AG04449 (cell line): ENCODE data around the gene SMG6.

ENCODE experiments used
- CTCF ChIA-PET: fragments of 350-600 bp; formaldehyde crosslinking; extraction: SDS; loops from one replicate; lab custom pipeline; 2021; ENCODE audit warnings: antibody characterized with exemption; lab: Yijun Ruan, JAX
- POLR2A ChIA-PET: fragments of 400-600, 350-600 bp; formaldehyde crosslinking; extraction: SDS; loops from one replicate; lab custom pipeline; 2020; ENCODE audit warnings: antibody characterized with exemption, inconsistent platforms; lab: Yijun Ruan, JAX
- DNase-seq: peaks from one replicate; pipeline ENCODE4 v3.0.0-alpha.2; 2010; ENCODE audit warnings: low read depth, low spot score
- H3K4me3 ChIP-seq: 2 replicates; pipeline ENCODE4 v1.5.1; 2011; ENCODE audit warnings: low read depth, mild to moderate bottlenecking, control low read depth, low read length
- TF ChIP-seq, protein P1 (sequence below): IDR thresholded peaks from one replicate; pipeline ENCODE4 v1.5.1; 2011; ENCODE audit warnings: mild to moderate bottlenecking, moderate library complexity, low read length, control low read depth, inconsistent platforms; ENCODE audit not compliant: insufficient read depth; ENCODE audit errors: missing control alignments

The SMG6 gene

DNA sequence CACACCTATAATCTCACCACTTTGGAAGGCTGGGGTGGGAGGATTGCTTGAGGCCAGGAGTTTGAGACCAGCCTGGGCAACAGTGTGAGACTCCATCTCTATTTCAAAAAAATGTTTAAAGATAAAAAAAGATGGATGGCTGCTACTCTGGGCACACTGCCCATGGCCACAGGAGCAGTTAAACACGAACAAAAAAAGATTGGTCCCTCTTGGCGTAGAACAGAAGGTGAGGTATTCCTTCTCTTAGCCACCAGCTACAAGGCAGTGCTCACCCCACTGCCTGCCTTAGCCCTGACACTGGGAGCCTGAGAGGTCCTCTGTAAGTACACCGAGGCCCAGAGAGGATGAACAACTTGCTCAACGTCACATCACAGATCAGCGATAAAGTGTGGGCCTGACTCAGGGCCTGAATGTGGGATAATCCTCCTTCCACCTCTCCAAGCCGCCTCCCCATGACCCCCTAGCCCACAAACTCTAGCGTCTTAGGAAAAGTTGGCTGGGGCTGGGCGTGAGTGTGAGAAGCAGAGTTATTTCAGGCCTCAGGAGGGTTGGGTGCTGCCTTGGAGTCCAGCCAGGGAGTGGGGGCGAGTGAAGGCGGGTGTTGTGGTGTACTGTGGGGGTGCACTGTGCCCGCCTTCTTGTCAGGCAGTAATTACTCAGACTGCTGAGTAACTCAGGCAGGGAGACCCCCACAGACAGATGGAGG is 275.9 kb downstream of the SMG6 start:
- ChIA-PET POLR2A (no interaction called here), CTCF (interaction anchor here (1.3 to 15.3 kb wide), 5 partner anchors 117 to 302 kb away, joined by 3 to 223 read pairs (median 28); no protein-coding TSS in a partner anchor)
- TF ChIP-seq, protein P1, sequence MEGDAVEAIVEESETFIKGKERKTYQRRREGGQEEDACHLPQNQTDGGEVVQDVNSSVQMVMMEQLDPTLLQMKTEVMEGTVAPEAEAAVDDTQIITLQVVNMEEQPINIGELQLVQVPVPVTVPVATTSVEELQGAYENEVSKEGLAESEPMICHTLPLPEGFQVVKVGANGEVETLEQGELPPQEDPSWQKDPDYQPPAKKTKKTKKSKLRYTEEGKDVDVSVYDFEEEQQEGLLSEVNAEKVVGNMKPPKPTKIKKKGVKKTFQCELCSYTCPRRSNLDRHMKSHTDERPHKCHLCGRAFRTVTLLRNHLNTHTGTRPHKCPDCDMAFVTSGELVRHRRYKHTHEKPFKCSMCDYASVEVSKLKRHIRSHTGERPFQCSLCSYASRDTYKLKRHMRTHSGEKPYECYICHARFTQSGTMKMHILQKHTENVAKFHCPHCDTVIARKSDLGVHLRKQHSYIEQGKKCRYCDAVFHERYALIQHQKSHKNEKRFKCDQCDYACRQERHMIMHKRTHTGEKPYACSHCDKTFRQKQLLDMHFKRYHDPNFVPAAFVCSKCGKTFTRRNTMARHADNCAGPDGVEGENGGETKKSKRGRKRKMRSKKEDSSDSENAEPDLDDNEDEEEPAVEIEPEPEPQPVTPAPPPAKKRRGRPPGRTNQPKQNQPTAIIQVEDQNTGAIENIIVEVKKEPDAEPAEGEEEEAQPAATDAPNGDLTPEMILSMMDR: no peak
- H3K4me3 ChIP-seq: no peak overlapping the region
- no peak for DNase-seq

DNA sequence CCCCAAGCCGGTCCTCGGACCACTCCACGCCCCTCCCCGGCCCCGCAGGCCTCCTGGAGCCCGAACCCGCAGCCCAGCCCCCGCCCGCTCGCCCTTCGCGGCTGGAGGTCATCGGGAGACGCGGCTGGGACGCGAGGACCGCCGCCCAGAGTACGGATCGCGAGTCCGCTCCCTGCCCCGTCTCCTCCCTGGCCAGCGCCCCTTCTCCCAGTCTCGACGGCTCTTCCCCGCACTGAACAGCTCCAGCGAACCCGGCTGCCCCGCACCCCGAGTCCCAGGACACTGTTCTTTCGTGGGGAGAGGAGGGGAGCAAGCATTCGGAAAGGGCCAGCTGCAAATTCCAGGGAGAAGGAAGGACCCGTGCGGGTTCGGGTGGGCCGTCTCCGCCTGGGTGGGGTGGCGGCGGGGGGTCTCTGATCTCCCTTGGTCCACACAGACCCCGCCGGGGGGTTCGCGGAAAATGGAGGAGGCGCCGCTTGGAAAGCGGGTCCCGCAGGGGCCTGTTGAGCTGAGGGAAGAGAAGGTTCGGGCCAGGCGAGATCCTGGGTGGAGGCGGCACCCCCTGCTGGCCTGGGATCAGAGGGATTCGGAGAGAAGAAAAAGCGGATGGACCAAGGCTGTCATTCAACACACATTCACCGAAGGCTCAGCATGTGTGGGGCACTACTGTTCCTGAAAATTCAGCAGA is 277.8 kb downstream of the SMG6 start:
- CTCF ChIA-PET: interaction anchor here (0.6 to 15.3 kb wide), 29 partner anchors 9 to 309 kb away, joined by 3 to 223 read pairs (median 4); partner anchors contain the start of gene OVCA2
- POLR2A ChIA-PET: interaction anchor here (0.6 to 1.2 kb wide), 2 partner anchors 117 to 310 kb away, joined by 3 read pairs; no protein-coding TSS in a partner anchor
- peak overlapping the region; percentile 51 for H3K4me3 ChIP-seq
- DNase-seq: no peak
- TF ChIP-seq, protein P1: peak; percentile 84

DNA sequence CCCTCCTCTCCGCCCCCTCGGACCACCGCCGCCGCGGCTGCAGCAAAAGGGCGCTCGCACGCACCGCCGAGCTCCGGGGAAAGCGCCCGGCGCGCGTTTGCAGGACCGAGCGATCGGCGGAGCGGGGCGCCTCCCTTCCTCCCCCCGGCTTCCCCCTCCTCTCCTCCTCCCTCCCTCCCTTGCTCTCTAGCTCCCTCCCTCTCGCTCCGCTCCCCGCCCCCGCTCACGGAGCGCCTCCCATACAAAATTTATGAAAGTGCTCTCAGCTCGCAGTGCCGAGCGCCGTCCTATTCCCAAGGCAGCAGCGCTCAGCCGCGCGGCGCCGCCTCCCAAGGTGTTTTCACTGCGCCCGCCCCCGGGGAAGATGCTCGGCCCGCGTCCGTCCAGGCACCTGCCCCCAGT is 278.4 kb downstream of the SMG6 start, which contains the start of gene RTN4RL1:
RTN4RL1 (minus strand) TSS at position 115 of the 402 bp plus-strand sequence. CDS start 469 bp downstream, outside the sequence.
- POLR2A ChIA-PET: interaction anchor here (1.2 kb wide), 1 partner anchor 310 kb away, joined by 3 read pairs; no protein-coding TSS in a partner anchor
- CTCF ChIA-PET: interaction anchor here (0.8 to 15.3 kb wide), 25 partner anchors 8 to 308 kb away, joined by 3 to 223 read pairs (median 4); partner anchors contain the start of gene OVCA2
- peak within 1 kb of the TSS; percentile 51 for H3K4me3 ChIP-seq
- TF ChIP-seq, protein P1: peak; percentile 1
- no peak for DNase-seq

DNA sequence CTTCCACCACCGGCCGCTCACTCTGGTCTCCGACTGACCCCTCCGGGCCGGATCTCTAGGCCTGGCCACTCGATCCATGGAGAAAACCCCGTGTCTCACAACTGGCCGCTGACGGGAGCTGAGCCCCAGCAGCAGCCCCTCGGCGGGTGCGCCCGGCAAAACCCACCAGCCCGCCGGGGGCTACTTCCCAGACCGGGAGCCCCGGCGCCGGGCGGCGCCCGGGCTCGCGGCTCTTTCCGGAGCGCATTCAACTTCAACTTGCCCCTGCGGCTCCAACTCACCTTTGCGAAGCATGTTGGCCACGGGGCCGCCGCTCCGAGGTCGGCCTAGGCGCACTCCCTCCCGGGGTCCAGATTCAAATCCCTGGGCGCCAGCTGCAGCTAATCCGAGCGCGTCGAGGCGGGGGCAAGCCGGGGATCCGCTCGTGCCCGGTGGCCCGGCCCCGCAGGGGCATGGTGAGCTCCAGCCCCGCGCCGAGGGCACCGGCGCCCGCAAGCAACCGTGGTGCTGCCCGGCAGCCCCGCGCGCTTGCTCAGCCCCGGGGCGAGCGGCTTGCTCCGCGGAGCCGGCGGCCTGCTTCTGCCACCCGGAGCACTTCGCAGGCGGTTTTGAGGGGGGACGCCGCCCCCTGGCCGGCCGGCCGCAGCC is 278.9 kb downstream of the SMG6 start:
- ChIA-PET CTCF (interaction anchor here (0.7 to 15.3 kb wide), 20 partner anchors 8 to 308 kb away, joined by 3 to 223 read pairs (median 5); partner anchors contain the start of gene OVCA2), POLR2A (no interaction called here)
- H3K4me3 ChIP-seq: peak overlapping the region; percentile 51
- DNase-seq: no peak
- TF ChIP-seq, protein P1: no peak

DNA sequence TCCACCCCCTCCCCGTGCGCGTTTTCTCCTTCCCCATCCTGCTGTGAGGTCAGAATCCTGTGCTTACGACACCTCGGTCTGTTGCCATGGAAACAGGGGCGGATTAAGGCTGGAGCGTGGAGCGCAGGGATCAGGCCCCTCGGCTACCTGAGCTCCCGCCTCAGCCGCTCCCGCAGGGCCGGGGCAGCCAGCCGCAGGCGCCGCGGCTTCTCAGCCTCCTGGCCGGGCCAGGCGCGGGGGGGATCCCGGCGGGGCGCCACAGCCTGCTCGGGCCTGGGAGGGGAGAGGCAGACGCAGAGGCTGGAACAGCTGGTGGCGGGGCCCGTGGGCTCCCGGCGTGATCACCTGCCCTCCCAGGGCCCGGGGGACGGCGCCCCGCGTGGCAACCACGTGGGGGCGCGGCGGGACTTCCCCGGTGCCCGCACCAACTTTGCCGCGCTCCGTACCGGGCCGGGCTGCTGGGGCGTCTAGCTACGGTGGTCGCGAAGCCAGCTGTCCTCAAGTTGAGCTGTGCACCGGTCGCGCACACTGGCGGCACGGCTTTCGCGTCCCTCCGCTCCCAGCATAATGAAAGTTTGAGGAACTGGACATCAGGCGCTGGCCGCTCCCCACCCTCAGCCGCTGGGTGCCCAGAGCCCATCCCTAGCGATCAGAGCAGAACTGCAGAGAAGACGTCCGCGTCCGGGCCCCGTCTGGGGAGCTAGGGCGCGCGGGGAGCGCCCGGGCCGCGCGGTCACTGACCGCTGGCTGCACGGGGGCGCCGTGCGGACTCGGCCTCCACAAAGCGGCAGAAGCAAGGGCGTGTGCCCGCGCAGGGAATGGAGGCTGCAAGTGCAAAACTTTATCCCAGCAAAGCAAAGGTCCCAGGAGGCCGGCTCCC is 279.7 kb downstream of the SMG6 start:
- ChIA-PET CTCF (interaction anchor here (0.7 to 15.3 kb wide), 11 partner anchors 7 to 307 kb away, joined by 3 to 223 read pairs (median 7); no protein-coding TSS in a partner anchor), POLR2A (no interaction called here)
- no peak for DNase-seq
- H3K4me3 ChIP-seq: peak overlapping the region; percentile 51
- TF ChIP-seq, protein P1: peak; percentile 2
